ENCODE data around the gene SIGLEC12. TPM values are rescaled to one million over a fixed set of nuclear protein-coding genes. Genes with fewer than 3 reads are reported as not detected.

The SIGLEC12 gene
- total RNA-seq, 5 donors from 2014 or later (not counting 1 experiment from before 2014, with no cell fraction given): not detected

DNA sequence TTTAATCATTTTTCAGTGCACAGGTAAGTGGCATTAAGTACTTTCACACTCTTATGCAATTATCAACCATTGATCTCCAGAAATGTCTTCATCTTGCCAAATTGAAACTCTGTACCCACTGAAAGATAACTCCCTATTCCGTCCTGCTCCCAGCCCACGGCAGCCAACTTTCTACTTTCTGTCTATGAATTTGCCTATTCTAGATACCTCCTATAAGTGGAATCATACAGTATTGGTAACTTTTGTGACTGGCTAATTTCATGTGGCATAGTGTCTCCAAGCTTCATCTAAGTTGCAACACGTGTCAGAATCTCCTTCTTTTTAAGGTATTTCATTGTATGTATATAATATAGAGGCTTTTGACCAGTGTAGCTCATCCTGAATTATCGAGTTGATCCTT, 29.0 kb downstream of the SIGLEC12 start:
- no peaks in the 10 kb centered on the region for H3K36me3 Mint-ChIP-seq
- ATAC-seq (replicated peaks in 1 of 4): no peak
- POLR2A ChIA-PET: no interaction called here

DNA sequence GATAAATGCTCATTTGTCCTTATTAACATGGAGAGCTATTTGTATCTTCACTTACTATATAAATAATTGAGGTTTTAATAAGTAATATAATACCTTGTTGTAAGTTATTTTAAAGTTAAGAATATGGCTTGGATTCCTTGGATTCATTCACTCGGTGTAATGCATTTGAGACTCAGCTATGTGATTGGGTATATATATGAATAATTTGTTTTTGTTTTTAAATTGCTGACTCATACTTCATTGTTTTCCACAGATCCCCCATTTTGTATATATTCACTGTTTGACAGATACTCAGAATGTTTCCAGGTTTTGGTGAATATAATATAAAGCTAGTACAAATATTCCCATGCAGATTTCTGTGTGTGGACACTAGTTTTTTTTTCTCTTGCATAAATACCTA, 30.1 kb downstream of the SIGLEC12 start:
- Mint-ChIP-seq H3K9me3 (no peaks in the 10 kb centered on the region), H3K4me1 (peaks cover 5 to 13% (median 8%) of the 10 kb centered on the region in 3 donors), H3K27me3 (peaks cover 21 to 29% of the 10 kb centered on the region in 2 donors), H3K27ac (no peak overlapping the region), H3K4me3 (no peak overlapping the region), H3K36me3 (no peaks in the 10 kb centered on the region)
- H3K27ac ChIP-seq (ENCODE audit: low read length): no peak overlapping the region
- CTCF ChIA-PET: interaction anchor here in 1 of 2 donors (0.6 to 1.4 kb wide), 5 partner anchors 44 to 306 kb away, joined by 3 to 6 read pairs (median 3); no protein-coding TSS in a partner anchor
- no peaks in the 10 kb centered on the region for H3K36me3 ChIP-seq (ENCODE audit: control insufficient read depth in 2 of 2, extremely low read depth in 1 of 2, insufficient read depth in 1 of 2, low read length in 1 of 2)
- H3K9me3 ChIP-seq: no peaks in the 10 kb centered on the region
- no peak overlapping the region for H3K4me3 ChIP-seq (ENCODE audit: control insufficient read depth in 1 of 2, extremely low read depth in 1 of 2, low read length in 1 of 2)
- H3K4me1 ChIP-seq (ENCODE audit: control insufficient read depth in 1 of 2, extremely low read depth in 1 of 2, insufficient read depth in 2 of 2, low read length in 2 of 2): no peaks in the 10 kb centered on the region
- ATAC-seq (replicated peaks in 1 of 4): no peak
- POLR2A ChIA-PET: no interaction called here
- H3K27me3 ChIP-seq (replicated peaks in 1 of 2; ENCODE audit: control insufficient read depth in 2 of 2, extremely low read depth in 1 of 2, insufficient read depth in 2 of 2, low read length in 1 of 2): peaks cover 2 to 17% of the 10 kb centered on the region in 2 experiments
- WGBS (ENCODE audit: insufficient coverage): no CpG with 5 or more reads among the region's 1 CpG
- no peak for DNase-seq

More for the DNA sequence above, 29.0 kb downstream of the SIGLEC12 start:
- CTCF ChIA-PET: interaction anchor here in 1 of 2 donors (0.9 to 1.6 kb wide), 2 partner anchors 21 to 184 kb away, joined by 3 to 8 read pairs; no protein-coding TSS in a partner anchor
- Histone ChIP-seq H3K4me3 (ENCODE audit: control insufficient read depth in 1 of 2, extremely low read depth in 1 of 2, low read length in 1 of 2) (no peak overlapping the region), H3K27ac (ENCODE audit: low read length) (no peak overlapping the region), H3K9me3 (no peaks in the 10 kb centered on the region), H3K27me3 (replicated peaks in 1 of 2; ENCODE audit: control insufficient read depth in 2 of 2, extremely low read depth in 1 of 2, insufficient read depth in 2 of 2, low read length in 1 of 2) (peaks cover 2 to 17% of the 10 kb centered on the region in 2 experiments), H3K4me1 (ENCODE audit: control insufficient read depth in 1 of 2, extremely low read depth in 1 of 2, insufficient read depth in 2 of 2, low read length in 2 of 2) (no peaks in the 10 kb centered on the region), H3K36me3 (ENCODE audit: control insufficient read depth in 2 of 2, extremely low read depth in 1 of 2, insufficient read depth in 1 of 2, low read length in 1 of 2) (no peaks in the 10 kb centered on the region)
- Mint-ChIP-seq H3K27ac (no peak overlapping the region), H3K4me3 (no peak overlapping the region), H3K27me3 (peaks cover 24 to 28% of the 10 kb centered on the region in 2 donors), H3K9me3 (no peaks in the 10 kb centered on the region), H3K4me1 (peaks cover 4 to 12% (median 7%) of the 10 kb centered on the region in 3 donors)
- DNase-seq: no peak
- no CpG with 5 or more reads among the region's 4 CpGs for WGBS (ENCODE audit: insufficient coverage)

DNA sequence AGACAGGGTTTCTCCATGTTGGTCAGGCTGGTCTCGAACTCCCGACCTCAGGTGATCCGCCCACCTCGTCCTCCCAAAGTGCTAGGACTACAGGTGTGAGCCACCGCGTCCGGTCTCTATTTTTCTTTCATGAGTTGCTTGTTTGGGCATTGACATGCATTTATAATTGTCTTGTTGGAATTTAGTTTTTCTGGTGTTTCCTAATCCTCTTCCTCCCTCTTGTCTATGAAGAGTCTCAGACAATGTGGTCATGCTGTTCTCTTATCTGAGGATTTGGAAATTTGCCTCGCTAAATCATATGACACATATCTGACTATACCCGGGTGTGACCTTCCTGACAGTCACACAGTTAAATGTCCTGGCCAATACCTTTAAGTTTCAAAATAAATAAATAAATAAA, 30.6 kb downstream of the SIGLEC12 start:
- Mint-ChIP-seq H3K27ac (no peak overlapping the region), H3K4me3 (no peak overlapping the region), H3K36me3 (no peaks in the 10 kb centered on the region), H3K27me3 (peaks cover 19 to 26% of the 10 kb centered on the region in 2 donors), H3K9me3 (no peaks in the 10 kb centered on the region), H3K4me1 (peaks cover 5 to 13% (median 8%) of the 10 kb centered on the region in 3 donors)
- CTCF ChIA-PET: interaction anchor here in 1 of 2 donors (0.6 to 1.4 kb wide), 5 partner anchors 44 to 307 kb away, joined by 3 to 6 read pairs (median 3); no protein-coding TSS in a partner anchor
- Histone ChIP-seq H3K4me1 (ENCODE audit: control insufficient read depth in 1 of 2, extremely low read depth in 1 of 2, insufficient read depth in 2 of 2, low read length in 2 of 2) (no peaks in the 10 kb centered on the region), H3K27ac (ENCODE audit: low read length) (no peak overlapping the region), H3K9me3 (no peaks in the 10 kb centered on the region), H3K36me3 (ENCODE audit: control insufficient read depth in 2 of 2, extremely low read depth in 1 of 2, insufficient read depth in 1 of 2, low read length in 1 of 2) (no peaks in the 10 kb centered on the region), H3K27me3 (replicated peaks in 1 of 2; ENCODE audit: control insufficient read depth in 2 of 2, extremely low read depth in 1 of 2, insufficient read depth in 2 of 2, low read length in 1 of 2) (peaks cover 2 to 17% of the 10 kb centered on the region in 2 experiments), H3K4me3 (ENCODE audit: control insufficient read depth in 1 of 2, extremely low read depth in 1 of 2, low read length in 1 of 2) (no peak overlapping the region)
- DNase-seq (no peak), ATAC-seq (replicated peaks in 1 of 4) (no peak)
- WGBS (ENCODE audit: insufficient coverage): no CpG with 5 or more reads among the region's 9 CpGs
- POLR2A ChIA-PET: interaction anchor here in 1 of 2 donors (0.7 kb wide), 1 partner anchor 31 kb away, joined by 4 read pairs; no protein-coding TSS in a partner anchor

DNA sequence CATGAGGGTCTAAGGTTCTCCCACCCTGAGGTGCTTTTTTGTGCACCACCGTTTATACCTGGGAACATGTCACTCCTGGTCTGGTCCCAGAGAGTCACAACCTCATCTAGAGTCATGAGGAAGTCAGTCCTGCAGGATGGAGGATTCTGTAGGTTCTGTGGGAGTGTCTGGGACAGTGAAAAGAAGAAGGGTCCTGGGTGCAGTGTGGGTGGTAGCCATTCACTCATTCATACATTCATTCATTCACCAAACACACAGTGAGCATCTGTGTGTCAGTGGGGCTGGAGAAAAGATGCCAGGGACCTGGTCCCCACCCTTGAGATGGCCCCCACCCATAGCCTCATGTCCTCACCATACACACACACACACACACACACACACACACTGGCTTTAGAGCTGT, 32.0 kb downstream of the SIGLEC12 start:
- H3K4me1 ChIP-seq (ENCODE audit: control insufficient read depth in 1 of 2, extremely low read depth in 1 of 2, insufficient read depth in 2 of 2, low read length in 2 of 2): no peaks in the 10 kb centered on the region
- CTCF ChIA-PET: interaction anchor here in 1 of 2 donors (1.3 kb wide), 1 partner anchor 187 kb away, joined by 5 read pairs; no protein-coding TSS in a partner anchor
- H3K27ac ChIP-seq (ENCODE audit: low read length): no peak overlapping the region
- DNase-seq (no peak), ATAC-seq (replicated peaks in 1 of 4) (no peak)
- Mint-ChIP-seq H3K27me3 (peaks cover 25 to 26% of the 10 kb centered on the region in 2 donors), H3K27ac (no peak overlapping the region), H3K9me3 (no peaks in the 10 kb centered on the region), H3K36me3 (no peaks in the 10 kb centered on the region), H3K4me3 (no peak overlapping the region), H3K4me1 (peaks cover 5 to 13% (median 8%) of the 10 kb centered on the region in 3 donors)
- WGBS (ENCODE audit: insufficient coverage): 40% methylated on average over 1 of the region's 1 CpG
- H3K9me3 ChIP-seq: no peaks in the 10 kb centered on the region
- no peaks in the 10 kb centered on the region for H3K36me3 ChIP-seq (ENCODE audit: control insufficient read depth in 2 of 2, extremely low read depth in 1 of 2, insufficient read depth in 1 of 2, low read length in 1 of 2)
- peaks cover 2 to 21% of the 10 kb centered on the region in 2 experiments for H3K27me3 ChIP-seq (replicated peaks in 1 of 2; ENCODE audit: control insufficient read depth in 2 of 2, extremely low read depth in 1 of 2, insufficient read depth in 2 of 2, low read length in 1 of 2)
- POLR2A ChIA-PET: no interaction called here
- H3K4me3 ChIP-seq (ENCODE audit: control insufficient read depth in 1 of 2, extremely low read depth in 1 of 2, low read length in 1 of 2): no peak overlapping the region

DNA sequence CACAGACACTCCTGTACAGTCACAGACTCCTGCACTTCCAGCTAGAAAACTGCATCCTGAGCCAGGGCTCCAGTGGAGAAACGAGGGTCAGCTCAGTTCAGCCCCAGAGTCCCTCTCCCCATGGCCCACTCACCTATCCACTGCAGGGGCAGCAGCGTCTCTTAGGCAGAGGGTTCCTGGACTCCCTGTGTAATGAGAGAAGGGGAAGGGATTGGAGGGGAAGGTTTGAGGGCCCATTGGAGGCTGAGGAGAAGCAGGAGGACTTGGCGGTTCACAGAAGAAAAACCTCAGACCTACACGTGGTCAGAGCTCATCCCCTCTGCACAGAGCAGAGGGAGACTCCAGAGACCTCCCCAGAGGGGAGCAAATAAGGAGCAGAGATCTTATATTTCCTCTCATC, 32.4 kb downstream of the SIGLEC12 start:
- Mint-ChIP-seq H3K9me3 (no peaks in the 10 kb centered on the region), H3K27ac (no peak overlapping the region), H3K4me1 (peaks cover 8 to 13% (median 10%) of the 10 kb centered on the region in 3 donors), H3K36me3 (no peaks in the 10 kb centered on the region), H3K27me3 (peaks cover 22 to 25% of the 10 kb centered on the region in 2 donors), H3K4me3 (no peak overlapping the region)
- CTCF ChIA-PET: interaction anchor here in 1 of 2 donors (1.3 kb wide), 1 partner anchor 188 kb away, joined by 5 read pairs; no protein-coding TSS in a partner anchor
- no peaks in the 10 kb centered on the region for H3K4me1 ChIP-seq (ENCODE audit: control insufficient read depth in 1 of 2, extremely low read depth in 1 of 2, insufficient read depth in 2 of 2, low read length in 2 of 2)
- H3K27me3 ChIP-seq (replicated peaks in 1 of 2; ENCODE audit: control insufficient read depth in 2 of 2, extremely low read depth in 1 of 2, insufficient read depth in 2 of 2, low read length in 1 of 2): peaks cover 0 to 21% of the 10 kb centered on the region in 2 experiments
- ATAC-seq (replicated peaks in 1 of 4): no peak
- no peaks in the 10 kb centered on the region for H3K9me3 ChIP-seq
- POLR2A ChIA-PET: no interaction called here
- DNase-seq: no peak
- WGBS (ENCODE audit: insufficient coverage): no CpG with 5 or more reads among the region's 4 CpGs
- H3K4me3 ChIP-seq (ENCODE audit: control insufficient read depth in 1 of 2, extremely low read depth in 1 of 2, low read length in 1 of 2): no peak overlapping the region
- H3K27ac ChIP-seq (ENCODE audit: low read length): no peak overlapping the region
- H3K36me3 ChIP-seq (ENCODE audit: control insufficient read depth in 2 of 2, extremely low read depth in 1 of 2, insufficient read depth in 1 of 2, low read length in 1 of 2): no peaks in the 10 kb centered on the region

DNA sequence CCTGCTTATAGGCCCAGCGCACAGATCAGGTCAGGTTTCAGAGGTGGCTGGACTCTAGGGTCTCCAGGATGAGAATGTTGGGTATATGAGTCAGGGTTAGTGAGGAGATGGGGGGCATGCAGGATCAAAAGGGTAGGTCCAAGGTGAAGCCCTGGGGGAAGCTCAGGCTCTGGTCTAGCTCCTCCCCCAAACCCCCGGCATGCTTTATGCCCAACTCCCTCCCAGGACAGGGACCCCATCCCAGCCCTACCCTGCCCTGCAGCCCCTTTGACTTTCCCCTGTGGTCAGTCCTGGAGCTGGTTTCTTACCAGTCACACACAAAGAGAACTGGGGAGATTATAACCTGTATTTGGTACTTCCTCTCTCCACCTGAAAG, 33.1 kb downstream of the SIGLEC12 start:
- CTCF ChIA-PET: no interaction called here
- no peak overlapping the region for H3K27ac Mint-ChIP-seq
- Histone ChIP-seq H3K36me3 (ENCODE audit: control insufficient read depth in 2 of 2, extremely low read depth in 1 of 2, insufficient read depth in 1 of 2, low read length in 1 of 2) (no peaks in the 10 kb centered on the region), H3K27me3 (replicated peaks in 1 of 2; ENCODE audit: control insufficient read depth in 2 of 2, extremely low read depth in 1 of 2, insufficient read depth in 2 of 2, low read length in 1 of 2) (peaks cover 0 to 18% of the 10 kb centered on the region in 2 experiments), H3K4me3 (ENCODE audit: control insufficient read depth in 1 of 2, extremely low read depth in 1 of 2, low read length in 1 of 2) (no peak overlapping the region), H3K4me1 (ENCODE audit: control insufficient read depth in 1 of 2, extremely low read depth in 1 of 2, insufficient read depth in 2 of 2, low read length in 2 of 2) (peaks cover 0 to 1% of the 10 kb centered on the region in 2 experiments), H3K9me3 (no peaks in the 10 kb centered on the region), H3K27ac (ENCODE audit: low read length) (no peak overlapping the region)
- no peaks in the 10 kb centered on the region for H3K36me3 Mint-ChIP-seq
- H3K4me1 Mint-ChIP-seq: peaks cover 9 to 15% (median 12%) of the 10 kb centered on the region in 3 donors
- no peak for ATAC-seq (replicated peaks in 1 of 4)
- no peak for DNase-seq
- WGBS (ENCODE audit: insufficient coverage): 100% methylated on average over 1 of the region's 2 CpGs
- peaks cover 22 to 24% of the 10 kb centered on the region in 2 donors for H3K27me3 Mint-ChIP-seq
- POLR2A ChIA-PET: no interaction called here
- no peaks in the 10 kb centered on the region for H3K9me3 Mint-ChIP-seq
- H3K4me3 Mint-ChIP-seq: no peak overlapping the region

Data from T-cell (primary cell).